ENCODE data around the gene RNF157. TPM values are rescaled to one million over a fixed set of nuclear protein-coding genes. Genes with fewer than 3 reads are reported as not detected.

The RNF157 gene
- total and polyA plus RNA-seq, 9 of the 15 experiments (the other 6 are each of a cell fraction or from before 2014, with no cell fraction given) = 8.1 to 31.7 (median 20.8) TPM

DNA sequence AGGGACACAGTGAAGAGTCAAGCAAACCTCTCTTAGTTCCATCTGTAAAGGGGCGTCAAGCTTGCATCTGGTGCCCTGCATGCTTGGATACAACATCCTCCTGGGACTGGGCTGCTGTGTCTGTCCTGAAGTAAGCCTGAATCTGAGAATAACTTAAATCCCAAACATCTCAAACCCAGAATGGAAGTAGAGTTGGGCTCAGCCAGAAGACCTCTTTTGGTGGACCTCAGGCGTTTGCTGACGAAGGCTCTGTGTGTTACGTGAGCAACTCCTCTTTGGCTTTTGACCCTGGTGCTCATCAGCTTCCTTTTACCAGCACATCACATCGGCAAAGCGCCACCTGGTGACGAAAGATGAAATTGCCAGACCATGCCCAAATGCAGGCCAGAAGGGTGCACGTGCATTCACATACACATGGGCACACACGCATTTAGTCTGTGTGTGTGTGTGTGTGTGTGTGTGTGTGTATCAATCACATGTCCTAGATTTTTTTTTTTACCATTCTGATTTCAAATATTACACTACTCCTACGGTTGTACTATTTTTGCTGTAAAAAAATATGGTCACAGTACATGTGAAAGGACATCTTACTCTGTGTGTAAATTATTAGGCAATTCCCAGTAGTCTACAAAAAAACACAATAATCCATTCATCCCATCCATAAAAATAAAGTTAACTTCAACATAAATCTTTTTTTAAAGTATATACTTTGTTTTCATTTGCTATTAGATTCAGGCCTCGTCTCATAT, 58.1 kb downstream of the RNF157 start (continued):
- TF ChIP-seq, protein P1, sequence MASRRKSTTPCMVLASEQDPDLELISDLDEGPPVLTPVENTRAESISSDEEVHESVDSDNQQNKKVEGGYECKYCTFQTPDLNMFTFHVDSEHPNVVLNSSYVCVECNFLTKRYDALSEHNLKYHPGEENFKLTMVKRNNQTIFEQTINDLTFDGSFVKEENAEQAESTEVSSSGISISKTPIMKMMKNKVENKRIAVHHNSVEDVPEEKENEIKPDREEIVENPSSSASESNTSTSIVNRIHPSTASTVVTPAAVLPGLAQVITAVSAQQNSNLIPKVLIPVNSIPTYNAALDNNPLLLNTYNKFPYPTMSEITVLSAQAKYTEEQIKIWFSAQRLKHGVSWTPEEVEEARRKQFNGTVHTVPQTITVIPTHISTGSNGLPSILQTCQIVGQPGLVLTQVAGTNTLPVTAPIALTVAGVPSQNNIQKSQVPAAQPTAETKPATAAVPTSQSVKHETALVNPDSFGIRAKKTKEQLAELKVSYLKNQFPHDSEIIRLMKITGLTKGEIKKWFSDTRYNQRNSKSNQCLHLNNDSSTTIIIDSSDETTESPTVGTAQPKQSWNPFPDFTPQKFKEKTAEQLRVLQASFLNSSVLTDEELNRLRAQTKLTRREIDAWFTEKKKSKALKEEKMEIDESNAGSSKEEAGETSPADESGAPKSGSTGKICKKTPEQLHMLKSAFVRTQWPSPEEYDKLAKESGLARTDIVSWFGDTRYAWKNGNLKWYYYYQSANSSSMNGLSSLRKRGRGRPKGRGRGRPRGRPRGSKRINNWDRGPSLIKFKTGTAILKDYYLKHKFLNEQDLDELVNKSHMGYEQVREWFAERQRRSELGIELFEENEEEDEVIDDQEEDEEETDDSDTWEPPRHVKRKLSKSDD (conservative IDR thresholded peaks at IDR 0.05; ENCODE audit: low read length) = no peak
- no peak for TF ChIP-seq STAG1 (CRISPR knock-in tag; IDR thresholded peaks at IDR 0.05; ENCODE audit: borderline replicate concordance)
- no peak for TF ChIP-seq GTF2E2 (tag; IDR thresholded peaks at IDR 0.05)
- TF ChIP-seq MIER1 (IDR thresholded peaks at IDR 0.05; ENCODE audit: low read depth) = no peak
- TF ChIP-seq, protein P2, sequence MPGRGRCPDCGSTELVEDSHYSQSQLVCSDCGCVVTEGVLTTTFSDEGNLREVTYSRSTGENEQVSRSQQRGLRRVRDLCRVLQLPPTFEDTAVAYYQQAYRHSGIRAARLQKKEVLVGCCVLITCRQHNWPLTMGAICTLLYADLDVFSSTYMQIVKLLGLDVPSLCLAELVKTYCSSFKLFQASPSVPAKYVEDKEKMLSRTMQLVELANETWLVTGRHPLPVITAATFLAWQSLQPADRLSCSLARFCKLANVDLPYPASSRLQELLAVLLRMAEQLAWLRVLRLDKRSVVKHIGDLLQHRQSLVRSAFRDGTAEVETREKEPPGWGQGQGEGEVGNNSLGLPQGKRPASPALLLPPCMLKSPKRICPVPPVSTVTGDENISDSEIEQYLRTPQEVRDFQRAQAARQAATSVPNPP (IDR thresholded peaks at IDR 0.05; ENCODE audit: borderline replicate concordance, insufficient read depth, insufficient read length) = no peak
- peak; percentile 40; the same call in 1 of the 2 replicates for TF ChIP-seq CREB1 (IDR thresholded peaks at IDR 0.05)
- TF ChIP-seq CREB1 (CRISPR knock-in tag; IDR thresholded peaks at IDR 0.05) = peak; percentile 77
- TF ChIP-seq, protein P3, sequence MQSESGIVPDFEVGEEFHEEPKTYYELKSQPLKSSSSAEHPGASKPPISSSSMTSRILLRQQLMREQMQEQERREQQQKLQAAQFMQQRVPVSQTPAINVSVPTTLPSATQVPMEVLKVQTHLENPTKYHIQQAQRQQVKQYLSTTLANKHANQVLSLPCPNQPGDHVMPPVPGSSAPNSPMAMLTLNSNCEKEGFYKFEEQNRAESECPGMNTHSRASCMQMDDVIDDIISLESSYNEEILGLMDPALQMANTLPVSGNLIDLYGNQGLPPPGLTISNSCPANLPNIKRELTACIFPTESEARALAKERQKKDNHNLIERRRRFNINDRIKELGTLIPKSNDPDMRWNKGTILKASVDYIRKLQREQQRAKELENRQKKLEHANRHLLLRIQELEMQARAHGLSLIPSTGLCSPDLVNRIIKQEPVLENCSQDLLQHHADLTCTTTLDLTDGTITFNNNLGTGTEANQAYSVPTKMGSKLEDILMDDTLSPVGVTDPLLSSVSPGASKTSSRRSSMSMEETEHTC (IDR thresholded peaks at IDR 0.05) = no peak
- TF ChIP-seq PURB (CRISPR knock-in tag; IDR thresholded peaks at IDR 0.05; ENCODE audit: low read depth) = no peak
- 0 out of 2 replicates have a peak, but pooled peaks have one; percentile 40 for TF ChIP-seq ZNF311 (CRISPR knock-in tag; IDR thresholded peaks at IDR 0.05)
- peak; percentile 37; the same call in 1 of the 2 replicates for TF ChIP-seq ZNF384 (IDR thresholded peaks at IDR 0.05; ENCODE audit: low read depth, low read length)
- no peak for TF ChIP-seq HCFC1 (IDR thresholded peaks at IDR 0.05; ENCODE audit: low read depth, low read length)
- no peak for TF ChIP-seq JUNB (CRISPR knock-in tag; conservative IDR thresholded peaks at IDR 0.05)
- TF ChIP-seq, protein P4, sequence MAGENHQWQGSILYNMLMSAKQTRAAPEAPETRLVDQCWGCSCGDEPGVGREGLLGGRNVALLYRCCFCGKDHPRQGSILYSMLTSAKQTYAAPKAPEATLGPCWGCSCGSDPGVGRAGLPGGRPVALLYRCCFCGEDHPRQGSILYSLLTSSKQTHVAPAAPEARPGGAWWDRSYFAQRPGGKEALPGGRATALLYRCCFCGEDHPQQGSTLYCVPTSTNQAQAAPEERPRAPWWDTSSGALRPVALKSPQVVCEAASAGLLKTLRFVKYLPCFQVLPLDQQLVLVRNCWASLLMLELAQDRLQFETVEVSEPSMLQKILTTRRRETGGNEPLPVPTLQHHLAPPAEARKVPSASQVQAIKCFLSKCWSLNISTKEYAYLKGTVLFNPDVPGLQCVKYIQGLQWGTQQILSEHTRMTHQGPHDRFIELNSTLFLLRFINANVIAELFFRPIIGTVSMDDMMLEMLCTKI (IDR thresholded peaks at IDR 0.05; ENCODE audit: partially characterized antibody) = no peak
- no peak for TF ChIP-seq ZNF644 (tag; IDR thresholded peaks at IDR 0.05; ENCODE audit: low read depth)
- TF ChIP-seq, protein P5, sequence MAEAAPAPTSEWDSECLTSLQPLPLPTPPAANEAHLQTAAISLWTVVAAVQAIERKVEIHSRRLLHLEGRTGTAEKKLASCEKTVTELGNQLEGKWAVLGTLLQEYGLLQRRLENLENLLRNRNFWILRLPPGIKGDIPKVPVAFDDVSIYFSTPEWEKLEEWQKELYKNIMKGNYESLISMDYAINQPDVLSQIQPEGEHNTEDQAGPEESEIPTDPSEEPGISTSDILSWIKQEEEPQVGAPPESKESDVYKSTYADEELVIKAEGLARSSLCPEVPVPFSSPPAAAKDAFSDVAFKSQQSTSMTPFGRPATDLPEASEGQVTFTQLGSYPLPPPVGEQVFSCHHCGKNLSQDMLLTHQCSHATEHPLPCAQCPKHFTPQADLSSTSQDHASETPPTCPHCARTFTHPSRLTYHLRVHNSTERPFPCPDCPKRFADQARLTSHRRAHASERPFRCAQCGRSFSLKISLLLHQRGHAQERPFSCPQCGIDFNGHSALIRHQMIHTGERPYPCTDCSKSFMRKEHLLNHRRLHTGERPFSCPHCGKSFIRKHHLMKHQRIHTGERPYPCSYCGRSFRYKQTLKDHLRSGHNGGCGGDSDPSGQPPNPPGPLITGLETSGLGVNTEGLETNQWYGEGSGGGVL (CRISPR knock-in tag; IDR thresholded peaks at IDR 0.05) = no peak
- no peak for TF ChIP-seq POLR2B (IDR thresholded peaks at IDR 0.05; ENCODE audit: low read depth, partially characterized antibody)
- TF ChIP-seq, protein P6, sequence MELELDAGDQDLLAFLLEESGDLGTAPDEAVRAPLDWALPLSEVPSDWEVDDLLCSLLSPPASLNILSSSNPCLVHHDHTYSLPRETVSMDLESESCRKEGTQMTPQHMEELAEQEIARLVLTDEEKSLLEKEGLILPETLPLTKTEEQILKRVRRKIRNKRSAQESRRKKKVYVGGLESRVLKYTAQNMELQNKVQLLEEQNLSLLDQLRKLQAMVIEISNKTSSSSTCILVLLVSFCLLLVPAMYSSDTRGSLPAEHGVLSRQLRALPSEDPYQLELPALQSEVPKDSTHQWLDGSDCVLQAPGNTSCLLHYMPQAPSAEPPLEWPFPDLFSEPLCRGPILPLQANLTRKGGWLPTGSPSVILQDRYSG (tag; conservative IDR thresholded peaks at IDR 0.05; ENCODE audit: low read depth) = no peak
